ENCODE results near the gene AP4B1.

AP4B1 gene

DNA sequence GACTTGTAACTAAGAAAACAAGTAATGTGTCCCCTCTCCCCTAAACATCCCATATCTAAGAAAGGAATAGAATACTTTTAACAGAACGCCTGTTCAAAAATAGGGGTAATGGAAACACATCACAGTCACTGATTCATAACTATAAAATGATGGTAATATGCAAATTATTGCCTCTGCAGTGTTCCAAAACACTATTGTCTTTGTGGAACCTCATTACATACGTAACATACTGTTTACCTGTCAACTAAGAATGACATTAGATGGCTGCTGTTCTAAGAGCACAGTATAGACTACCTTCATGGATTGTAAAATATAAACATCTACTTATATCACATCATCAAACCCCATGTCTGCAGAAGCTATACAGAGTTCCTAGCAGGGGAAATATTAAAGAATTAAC lies 13.8 kb downstream of the AP4B1 start:
- no peak for DNase-seq (ENCODE audit: low spot score)
- no peak for TF ChIP-seq CTCF (IDR thresholded peaks at IDR 0.05; ENCODE audit: borderline replicate concordance, control extremely low read depth, extremely low read depth, insufficient read depth, missing control alignments)
- in situ Hi-C loops (cut with MboI; ENCODE audit: low sequenced_read_pairs, unreplicated experiment) = no loop called here

- in situ Hi-C loops (cut with MboI; ENCODE audit: low sequenced_read_pairs, unreplicated experiment) = no loop called here
- no peak for DNase-seq (ENCODE audit: low spot score)
These were observed 17.0 kb downstream of the AP4B1 start, which contains the start of gene BCL2L15 for GRCh38 chr1:113887402-113888175. Gene BCL2L15, minus strand, starts transcription at chr1:113887581. Its CDS starts 206 bp downstream, at chr1:113887375.

DNA sequence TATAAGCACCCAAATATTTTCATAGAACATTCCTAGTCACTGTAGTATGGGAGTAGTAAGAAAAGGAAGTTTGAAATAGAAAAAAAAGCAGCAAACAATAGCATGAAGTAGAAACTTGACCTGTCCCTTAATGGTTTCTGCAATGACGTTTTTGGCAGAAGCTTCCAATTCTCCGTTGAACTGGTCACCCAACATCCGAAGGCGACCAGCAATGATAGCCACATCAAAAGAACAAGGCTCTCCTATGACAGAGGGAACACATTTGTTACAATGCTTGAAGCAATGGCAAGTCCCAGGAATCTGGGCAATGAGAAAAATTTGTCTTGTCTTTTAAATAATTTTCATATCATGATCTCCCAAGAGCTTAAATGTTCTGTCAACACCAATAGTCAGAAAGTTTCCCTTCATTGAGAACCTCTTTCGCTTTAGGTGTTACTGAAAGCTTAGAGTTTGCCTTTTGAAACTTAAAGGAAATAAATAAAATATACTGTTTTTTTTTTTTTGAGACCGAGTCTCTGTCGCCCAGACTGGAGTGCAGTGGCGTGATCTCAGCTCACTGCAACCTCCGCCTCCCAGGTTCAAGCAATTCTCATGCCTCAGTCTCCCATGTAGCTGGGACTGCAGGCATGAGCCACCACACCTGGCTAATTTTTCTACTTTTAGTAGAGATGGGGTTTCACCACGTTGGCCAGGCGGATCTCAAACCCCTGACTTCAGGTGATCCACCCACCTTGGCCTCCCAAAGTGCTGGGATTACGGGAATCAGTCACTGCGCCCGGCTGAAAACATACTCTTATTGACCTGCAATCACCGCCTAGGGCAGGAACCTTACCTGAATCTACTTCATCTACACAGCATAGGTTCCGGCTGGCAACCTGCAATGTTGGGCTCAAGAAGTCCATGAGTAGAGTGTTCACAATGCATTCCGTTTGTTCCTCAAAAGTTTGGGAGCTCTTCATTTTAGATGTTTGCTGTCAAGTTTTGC lies 17.9 kb downstream of the AP4B1 start:
- no peak for DNase-seq (ENCODE audit: low spot score)
- in situ Hi-C loops (cut with MboI; ENCODE audit: low sequenced_read_pairs, unreplicated experiment) = no loop called here
- no peak for TF ChIP-seq CTCF (IDR thresholded peaks at IDR 0.05; ENCODE audit: borderline replicate concordance, control extremely low read depth, extremely low read depth, insufficient read depth, missing control alignments)

More at GRCh38 chr1:113887402-113888175, 17.0 kb downstream of the AP4B1 start, which contains the start of gene BCL2L15:
- TF ChIP-seq CTCF (IDR thresholded peaks at IDR 0.05; ENCODE audit: borderline replicate concordance, control extremely low read depth, extremely low read depth, insufficient read depth, missing control alignments) = no peak

- no peak for DNase-seq (ENCODE audit: low spot score)
- in situ Hi-C loops (cut with MboI; ENCODE audit: low sequenced_read_pairs, unreplicated experiment) = no loop called here
- TF ChIP-seq CTCF (IDR thresholded peaks at IDR 0.05; ENCODE audit: borderline replicate concordance, control extremely low read depth, extremely low read depth, insufficient read depth, missing control alignments) = no peak
These were observed 22.9 kb downstream of the AP4B1 start for GRCh38 chr1:113881661-113882060.

GRCh38 chr1:113879739-113880038 lies 24.9 kb downstream of the AP4B1 start:
- no peak for TF ChIP-seq CTCF (IDR thresholded peaks at IDR 0.05; ENCODE audit: borderline replicate concordance, control extremely low read depth, extremely low read depth, insufficient read depth, missing control alignments)
- in situ Hi-C loops (cut with MboI; ENCODE audit: low sequenced_read_pairs, unreplicated experiment) = no loop called here
- DNase-seq (ENCODE audit: low spot score) = no peak

DNA sequence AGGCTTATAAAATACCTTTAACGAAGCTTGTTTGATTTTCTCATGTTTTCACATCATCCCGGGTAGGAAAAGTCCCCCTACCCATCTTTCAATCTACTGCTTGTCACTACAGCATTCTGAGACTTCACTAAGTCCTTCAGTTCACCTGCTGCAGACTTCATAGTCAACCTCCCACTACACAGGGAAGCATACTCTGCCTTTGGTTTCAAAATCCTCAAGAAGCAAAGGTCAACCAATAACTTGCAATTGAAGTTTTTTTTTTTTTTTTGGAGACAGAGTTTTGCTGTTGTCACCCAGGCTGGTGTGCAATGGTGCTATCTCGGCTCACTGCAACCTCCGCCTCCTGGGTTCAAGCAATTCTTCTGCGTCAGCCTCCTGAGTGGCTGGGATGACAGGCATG lies 28.4 kb downstream of the AP4B1 start:
- TF ChIP-seq CTCF (IDR thresholded peaks at IDR 0.05; ENCODE audit: borderline replicate concordance, control extremely low read depth, extremely low read depth, insufficient read depth, missing control alignments) = no peak
- in situ Hi-C loops (cut with MboI; ENCODE audit: low sequenced_read_pairs, unreplicated experiment) = no loop called here
- DNase-seq (ENCODE audit: low spot score) = no peak
